GM19467 (cell line): Measurements from ENCODE around the gene RPRM.
"Not testable (repeated sequence)": the region's sequence is repeated elsewhere in the genome, so short reads cannot be mapped to it uniquely, and the experiment has no call there.

Experiments used
- ATAC-seq: cut with Tn5 transposase; IDR thresholded peaks from one replicate; pipeline ENCODE4 v1.9.1; 2021; ENCODE audit warnings: mild to moderate bottlenecking, moderate library complexity; ENCODE audit not compliant: unreplicated experiment

RPRM gene

GRCh38 chr2:153461453-153461852 lies 17.1 kb downstream of the RPRM start:
- ATAC-seq, result no peak

- no peak for ATAC-seq
Measured at GRCh38 chr2:153455861-153456260, 22.7 kb downstream of the RPRM start.

GRCh38 chr2:153455403-153455802 lies 23.2 kb downstream of the RPRM start:
- no peak for ATAC-seq

- no peak for ATAC-seq
Measured at GRCh38 chr2:153451611-153452010, 27.0 kb downstream of the RPRM start.

GRCh38 chr2:153443106-153443505 lies 35.5 kb downstream of the RPRM start:
- ATAC-seq, result no peak

- ATAC-seq, result not testable (repeated sequence)
Measured at GRCh38 chr2:153442616-153443015, 35.9 kb downstream of the RPRM start.

GRCh38 chr2:153440090-153440489 lies 38.5 kb downstream of the RPRM start:
- ATAC-seq, result not testable (repeated sequence)

GRCh38 chr2:153433403-153433802 lies 45.2 kb downstream of the RPRM start:
- no peak for ATAC-seq

- no peak for ATAC-seq
Measured at GRCh38 chr2:153432381-153432780, 46.2 kb downstream of the RPRM start.

- no peak for ATAC-seq
Measured at GRCh38 chr2:153431114-153431513, 47.4 kb downstream of the RPRM start.
